ENCODE measurements around the gene GNG14.
A peak's percentile ranks its signal among the peaks of the same experiment; 100 is the strongest.
"Not testable (repeated sequence)": the region's sequence is repeated elsewhere in the genome, so short reads cannot be mapped to it uniquely, and the experiment has no call there.

GNG14 gene

DNA sequence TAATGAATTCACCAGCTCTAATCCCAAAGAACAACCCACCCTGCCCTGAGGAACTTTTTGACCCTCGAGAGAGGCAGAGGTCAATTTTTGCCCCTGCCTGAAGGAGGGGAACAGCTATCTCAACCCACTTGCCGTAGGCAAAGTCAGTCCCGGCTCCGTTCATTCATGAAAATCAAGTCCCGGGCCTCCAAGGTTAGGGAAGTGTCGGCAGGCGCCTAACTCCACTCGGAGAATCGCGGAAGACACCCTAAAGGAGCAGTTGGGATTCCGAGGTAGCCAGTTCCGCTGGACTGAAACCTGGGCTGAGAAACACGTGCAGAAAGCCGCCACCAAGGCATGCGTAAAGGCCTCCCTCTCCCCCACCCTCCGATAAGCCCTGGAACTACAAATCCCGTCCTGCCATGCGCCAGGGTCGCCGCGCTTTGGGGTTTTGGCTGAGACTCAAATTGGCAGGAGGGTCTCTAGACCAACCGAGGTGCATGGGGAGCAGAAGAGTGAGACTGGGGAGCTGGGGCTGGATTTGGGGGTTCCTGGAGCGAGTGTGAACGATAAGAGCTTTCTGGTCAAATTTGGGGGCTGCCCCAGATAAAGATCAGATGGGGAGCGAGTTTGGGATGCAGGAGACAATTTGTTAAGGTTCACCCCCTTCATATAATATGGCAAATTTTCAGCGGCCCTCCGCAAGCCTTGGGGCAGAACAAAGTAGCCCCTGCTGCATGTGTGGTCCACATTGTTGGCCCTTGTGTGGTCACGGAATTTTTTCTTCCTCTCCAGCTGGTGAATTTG lies 36.0 kb downstream of the GNG14 start, which contains the start of gene TNPO2:
Gene TNPO2 (minus strand): TSS at position 292 of the 786 bp plus-strand sequence. CDS start 2,955 bp downstream, outside the sequence.
- peak; percentile 61 for DNase-seq (ENCODE audit: low spot score)

DNA sequence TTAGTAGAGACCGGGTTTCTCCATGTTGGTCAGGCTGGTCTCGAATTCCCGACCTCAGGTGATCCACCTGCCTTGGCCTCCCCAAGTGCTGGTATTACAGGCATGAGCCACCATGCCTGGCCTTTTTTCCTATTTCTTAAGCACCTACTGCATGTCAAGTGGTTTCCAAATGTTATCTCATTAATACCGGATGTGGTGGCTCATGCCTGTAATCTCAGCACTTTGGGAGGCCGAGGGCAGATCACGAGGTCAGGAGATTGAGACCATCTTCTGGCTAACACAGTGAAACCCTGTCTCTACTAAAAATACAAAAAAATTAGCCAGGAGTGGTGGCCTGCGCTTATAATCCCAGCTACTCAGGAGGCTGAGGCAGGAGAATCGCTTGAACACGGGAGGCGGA lies 37.8 kb downstream of the GNG14 start:
- DNase-seq (ENCODE audit: low spot score) = not testable (repeated sequence)

DNA sequence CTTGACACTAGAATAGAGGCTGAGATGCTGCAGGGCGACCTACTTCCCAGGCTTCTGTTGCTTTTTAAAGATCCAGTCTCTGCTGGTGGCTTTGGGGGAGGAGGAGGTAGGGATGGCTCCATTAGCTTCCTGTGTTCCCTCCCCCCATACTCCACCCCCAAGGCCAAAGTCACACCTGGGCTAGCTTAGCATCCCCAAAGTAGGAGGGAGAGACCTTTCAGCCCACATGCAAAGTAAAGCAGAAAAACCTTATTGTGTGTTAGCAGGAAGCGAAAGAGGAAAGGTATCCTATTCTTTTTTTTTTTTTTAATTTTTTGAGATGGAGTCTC lies 39.2 kb downstream of the GNG14 start:
- no peak for DNase-seq (ENCODE audit: low spot score)

- no peak for DNase-seq (ENCODE audit: low spot score)
Observed at GRCh38 chr19:12727745-12728433, 40.1 kb downstream of the GNG14 start.

GRCh38 chr19:12730064-12730463 lies 42.3 kb downstream of the GNG14 start:
- no peak for DNase-seq (ENCODE audit: low spot score)

DNA sequence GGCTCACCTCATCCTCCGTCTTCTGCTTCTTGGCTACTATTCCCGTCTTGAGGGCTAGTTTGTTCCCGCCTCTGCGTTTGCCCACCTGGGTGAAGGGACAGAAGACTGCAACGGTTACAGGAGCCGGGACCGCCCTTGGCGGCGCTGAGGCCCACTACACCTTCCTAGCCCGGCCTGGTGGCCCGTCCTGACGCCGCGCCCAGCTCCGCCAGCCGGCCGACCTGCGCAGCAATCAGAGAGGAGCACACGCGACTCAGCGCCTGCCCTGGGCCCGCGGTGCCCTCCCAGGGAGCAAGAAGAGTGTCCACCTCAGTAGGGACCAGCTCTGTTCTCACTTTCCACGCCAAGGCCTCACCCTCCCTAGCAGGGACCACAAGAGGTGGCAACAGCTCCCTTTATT lies 43.5 kb downstream of the GNG14 start:
- no peak for DNase-seq (ENCODE audit: low spot score)

- DNase-seq (ENCODE audit: low spot score) = peak; percentile 50
Observed at GRCh38 chr19:12733369-12734214, 45.8 kb downstream of the GNG14 start.

DNA sequence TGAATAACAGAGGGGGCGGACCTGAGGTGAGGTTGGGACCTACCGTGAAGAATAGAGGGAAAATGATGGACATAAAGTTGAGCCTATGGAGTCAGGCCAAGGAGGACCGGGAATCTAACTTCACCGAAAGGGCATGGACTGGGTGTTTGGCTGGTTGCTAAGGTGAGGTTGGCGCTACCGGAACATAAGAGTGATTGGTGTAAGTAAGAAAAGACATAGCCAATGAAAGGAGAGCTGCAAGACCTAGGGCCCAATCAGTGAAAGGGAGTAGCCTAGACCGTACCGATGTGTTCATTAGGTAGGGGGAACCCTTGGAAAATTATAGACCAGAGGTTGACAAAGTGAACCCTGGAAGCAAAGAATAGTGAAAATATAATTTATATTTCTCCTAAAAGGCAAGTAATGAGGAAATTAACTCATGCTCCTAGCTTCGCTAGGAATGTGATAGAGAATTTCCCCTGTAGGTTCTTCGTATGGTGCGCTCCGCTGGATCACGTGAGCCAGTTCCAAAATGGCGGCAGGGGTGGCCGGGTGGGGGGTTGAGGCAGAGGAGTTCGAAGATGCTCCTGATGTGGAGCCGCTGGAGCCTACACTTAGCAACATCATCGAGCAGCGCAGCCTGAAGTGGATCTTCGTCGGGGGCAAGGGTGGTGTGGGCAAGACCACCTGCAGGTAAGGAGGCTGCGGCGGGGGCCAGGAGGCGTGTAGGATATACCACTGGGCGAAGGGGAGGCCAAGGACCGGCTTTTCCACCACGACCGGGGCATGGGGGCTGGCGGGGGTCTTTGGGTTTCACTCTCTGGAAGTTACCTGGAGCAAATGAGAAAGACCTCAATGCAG lies 49.4 kb downstream of the GNG14 start, which contains the start of gene GET3:
Gene GET3 (plus strand): TSS at position 503 of the 840 bp plus-strand sequence. CDS start 9 bp downstream, at position 512.
- DNase-seq (ENCODE audit: low spot score) = peak; percentile 89

DNA sequence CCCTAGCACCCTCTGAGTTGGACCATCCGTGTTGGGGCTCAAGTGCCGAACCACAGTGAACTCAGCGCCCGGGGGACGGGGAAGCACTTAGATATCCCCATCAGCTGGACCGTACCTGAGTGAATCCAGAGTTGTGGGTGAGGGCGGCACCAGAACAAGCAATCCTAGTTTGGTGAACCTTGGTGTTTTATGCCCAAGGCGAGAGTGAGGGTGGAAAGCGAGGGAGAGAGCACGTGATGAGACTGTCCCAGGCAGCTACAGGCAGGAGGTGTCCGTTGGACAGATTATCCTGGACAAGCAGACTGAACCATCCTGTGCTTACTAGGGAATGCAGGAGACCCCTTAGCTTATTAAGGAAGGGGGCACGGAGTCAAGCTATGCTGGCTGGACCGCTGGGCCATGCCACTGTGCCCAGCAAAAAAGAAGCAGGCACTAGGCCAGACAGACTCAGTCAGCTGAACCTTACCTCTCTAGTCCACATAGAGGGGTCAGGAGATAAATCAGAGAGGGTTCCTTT lies 50.1 kb downstream of the GNG14 start:
- no peak for DNase-seq (ENCODE audit: low spot score)

Data from CD4-positive, alpha-beta T cell treated with Interleukin-2 at 100 ng/mL for 4 hours (primary cell).